Activated CD4-positive, alpha-beta T cell treated with anti-CD3 and anti-CD28 coated beads, Interleukin-2, amount 50 U/mL, for 48 hours (primary cell): ENCODE results near the gene RPL38.

ENCODE experiments used
- DNase-seq, 2 experiments: peaks; one replicate each; pipeline ENCODE4 v3.0.0-alpha.2; 2020

Gene RPL38

DNA sequence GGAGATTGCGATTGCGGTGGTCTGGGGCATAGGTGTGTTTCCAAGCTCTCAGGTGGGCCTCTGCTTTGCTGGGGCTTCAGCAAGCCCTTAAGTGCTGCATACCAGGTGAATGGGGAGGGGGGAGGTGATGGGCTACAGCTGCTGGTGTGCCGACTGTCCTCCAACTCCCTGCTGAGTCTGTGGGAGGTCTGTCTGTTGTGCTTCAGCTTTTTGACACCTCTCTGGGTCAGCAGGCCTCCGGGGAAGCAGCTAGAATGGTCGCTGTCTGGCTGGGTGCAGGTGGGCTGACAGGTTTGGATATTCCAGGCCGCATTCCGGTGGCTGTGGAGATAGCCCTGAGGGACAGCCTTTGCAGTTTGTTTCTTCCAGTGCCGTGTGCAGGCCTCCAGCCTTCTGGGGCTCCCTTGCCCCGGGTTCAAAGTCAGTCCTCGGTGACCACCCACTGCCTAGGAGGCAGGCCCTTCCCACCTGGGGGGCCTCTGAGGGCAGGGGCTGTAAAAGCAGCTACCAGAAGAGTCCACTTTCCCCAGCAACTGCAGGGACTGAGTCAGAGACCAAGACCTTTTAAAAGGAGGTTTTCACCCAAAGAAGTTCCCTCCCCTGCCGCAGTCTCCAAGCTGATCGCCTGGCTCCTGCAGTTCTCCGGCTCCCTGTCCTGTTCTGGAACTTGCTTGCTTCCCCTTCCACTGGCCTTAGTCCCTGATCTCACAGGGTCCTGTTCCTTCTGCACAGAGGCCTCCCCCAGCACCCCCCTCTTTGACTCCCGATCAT, 7.8 kb downstream of the RPL38 start:
- peak in 1 of 2 experiments; percentile 36 for DNase-seq

DNA sequence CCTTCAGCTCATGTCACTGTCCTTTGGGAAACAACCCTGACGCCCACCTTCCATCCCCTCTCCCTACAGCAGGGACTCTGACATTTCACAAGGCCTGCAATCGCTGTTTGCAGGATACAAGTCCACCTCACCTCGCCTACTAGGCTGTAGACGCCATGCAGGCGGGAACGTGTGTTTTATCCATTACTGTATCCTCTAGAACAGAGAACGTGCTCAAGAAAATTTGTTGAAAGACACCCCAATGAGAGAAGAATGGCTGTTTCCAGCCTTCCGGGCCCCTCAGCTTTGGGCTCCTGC, 8.4 kb downstream of the RPL38 start:
- DNase-seq = peak in 1 of 2 experiments; percentile 34

DNA sequence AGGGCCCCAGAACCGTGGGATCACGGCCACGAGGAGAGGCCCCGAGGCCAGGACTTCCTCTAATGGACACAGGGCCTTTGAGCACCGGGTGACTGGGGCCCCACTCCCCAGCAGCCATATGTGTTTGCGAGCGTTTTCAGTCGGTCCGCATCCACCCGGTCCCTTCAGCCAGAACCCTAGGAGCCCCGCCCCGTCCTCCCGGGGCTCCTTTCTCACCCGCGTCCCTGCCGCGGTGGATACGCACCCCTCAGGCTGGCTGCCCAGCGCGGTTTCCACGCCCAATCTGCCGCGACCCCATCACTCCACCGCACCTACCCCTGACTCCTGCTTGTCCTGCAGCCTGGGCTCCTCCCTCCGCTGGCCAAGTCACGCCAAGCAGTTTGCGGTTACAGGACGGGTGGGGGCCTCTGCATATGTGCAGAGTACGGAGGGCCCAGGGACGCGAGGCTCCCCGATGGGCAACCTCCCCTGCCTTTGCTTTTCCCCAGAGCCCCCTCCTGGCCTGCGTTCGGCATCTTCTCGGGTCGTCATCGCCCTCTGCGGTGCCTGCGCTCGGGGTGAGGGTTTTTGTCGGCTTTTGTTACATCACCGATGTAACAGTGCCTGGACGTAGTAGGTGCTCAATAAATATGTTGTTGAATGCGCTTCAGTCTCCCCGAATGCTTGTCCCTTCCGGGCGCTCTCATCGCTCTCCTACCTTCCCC, 8.9 kb downstream of the RPL38 start:
- peak; percentile 31 to 33 for DNase-seq

DNA sequence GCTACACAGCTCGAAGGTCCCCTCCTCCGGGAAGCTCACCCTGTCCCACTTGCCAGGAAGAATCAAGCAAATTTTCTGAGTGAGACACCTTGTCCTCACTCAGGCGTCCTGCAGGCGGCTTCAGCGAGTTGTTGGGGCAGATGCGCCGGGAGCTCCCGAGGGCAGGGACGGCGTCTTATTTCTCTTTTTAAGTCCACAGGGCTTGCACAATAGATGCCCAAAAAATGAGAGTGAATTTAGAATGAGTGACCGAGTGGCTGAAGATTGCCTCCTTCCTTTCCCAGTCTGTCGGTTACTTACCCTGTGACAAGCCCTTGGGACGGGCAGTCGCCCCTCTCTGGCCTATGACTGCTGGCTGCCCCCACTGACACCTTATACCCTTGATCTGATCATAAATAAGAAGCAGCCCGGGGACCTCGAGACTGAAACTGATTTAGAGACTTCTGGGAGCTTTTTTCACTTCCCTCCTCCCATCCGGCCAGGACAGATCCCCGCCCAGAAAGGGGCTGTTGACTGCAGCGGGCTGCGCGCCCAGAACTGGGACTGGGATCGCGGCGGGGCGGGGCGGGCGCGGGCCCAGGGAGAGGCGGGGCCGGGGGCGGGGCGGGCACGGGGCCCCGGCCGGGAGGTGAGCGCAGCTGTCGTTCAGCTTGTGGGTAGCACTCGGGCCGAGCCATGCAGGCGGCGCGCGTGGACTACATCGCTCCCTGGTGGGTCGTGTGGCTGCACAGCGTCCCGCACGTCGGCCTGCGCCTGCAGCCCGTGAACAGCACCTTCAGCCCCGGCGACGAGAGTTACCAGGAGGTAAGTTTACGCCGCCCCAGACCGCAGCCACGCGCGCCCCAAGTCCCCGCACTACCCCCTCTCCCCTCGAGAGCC, 9.7 kb downstream of the RPL38 start, which contains the start of gene TTYH2:
Gene TTYH2, plus strand, starts transcription at position 659 of the 879 bp plus-strand sequence. Its CDS starts 17 bp downstream, at position 676.
- peak; percentile 75 to 81 for DNase-seq

DNA sequence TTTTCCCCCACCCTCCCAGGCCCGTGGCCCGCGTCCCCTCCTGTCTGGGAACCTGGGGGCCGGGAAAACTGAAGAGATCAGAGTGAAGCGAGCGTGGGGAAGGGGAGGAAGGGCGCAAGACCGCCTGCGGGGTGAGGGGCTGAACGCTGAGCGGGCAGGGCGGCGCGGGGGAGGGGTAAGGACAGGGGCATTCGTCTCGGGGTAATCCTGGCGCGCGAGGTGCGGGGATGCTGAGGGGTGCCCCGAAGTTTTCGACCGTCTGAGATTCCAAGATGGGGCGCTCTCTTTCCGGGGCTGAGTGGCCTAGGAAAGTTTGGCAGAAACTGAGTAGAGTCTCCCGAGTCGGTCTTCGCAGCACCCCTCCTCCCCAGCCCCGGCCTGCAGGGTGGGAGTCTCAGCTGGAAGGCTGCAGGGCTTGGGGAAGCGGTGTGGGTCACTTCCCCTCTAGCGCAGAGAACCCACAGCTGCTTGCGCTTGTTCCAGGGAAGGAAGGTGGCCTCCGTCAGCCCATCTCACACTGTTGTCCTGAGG, 10.4 kb downstream of the RPL38 start:
- no peak for DNase-seq

DNA sequence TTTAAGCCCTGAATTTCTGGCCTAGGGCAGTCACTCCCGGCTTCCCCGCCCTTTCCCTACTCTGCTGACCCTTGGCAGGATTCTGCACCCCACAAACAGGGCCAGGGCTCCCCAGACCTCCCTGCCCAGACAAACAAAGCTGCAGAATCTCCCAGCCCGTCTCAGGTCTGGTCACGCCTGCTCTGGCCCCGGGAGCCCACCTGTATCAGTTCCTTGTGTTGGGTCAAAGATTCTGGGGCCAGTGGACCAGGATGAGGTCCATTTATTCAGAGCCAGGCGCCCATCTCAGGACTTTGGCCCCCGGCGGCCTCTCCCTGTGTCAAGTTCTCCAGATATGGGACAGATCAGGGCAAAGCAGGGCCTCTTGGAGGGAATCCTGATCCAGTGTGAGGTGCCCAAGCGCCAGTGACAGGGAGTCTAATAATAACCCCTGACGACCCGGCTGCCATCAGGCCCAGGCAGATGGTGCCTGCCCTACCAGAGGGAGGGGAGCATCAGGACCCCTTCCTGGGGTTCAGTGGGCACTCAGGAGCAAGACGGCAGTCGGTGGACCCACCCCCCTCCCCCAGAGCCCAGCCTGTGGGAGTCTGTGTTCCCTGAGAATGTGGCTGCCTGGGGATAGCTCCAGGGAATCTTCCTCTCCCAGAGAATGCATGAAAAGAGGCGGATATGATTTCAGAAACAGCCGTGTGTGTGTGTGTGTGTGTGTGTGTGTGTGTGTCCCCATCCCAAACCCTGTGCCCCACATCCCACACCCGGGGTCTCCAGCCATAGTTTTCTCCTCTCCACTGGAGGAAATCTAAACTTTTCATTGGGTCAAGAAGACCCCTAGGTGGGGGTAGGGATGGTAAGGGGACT, 11.2 kb downstream of the RPL38 start:
- no peak for DNase-seq

DNA sequence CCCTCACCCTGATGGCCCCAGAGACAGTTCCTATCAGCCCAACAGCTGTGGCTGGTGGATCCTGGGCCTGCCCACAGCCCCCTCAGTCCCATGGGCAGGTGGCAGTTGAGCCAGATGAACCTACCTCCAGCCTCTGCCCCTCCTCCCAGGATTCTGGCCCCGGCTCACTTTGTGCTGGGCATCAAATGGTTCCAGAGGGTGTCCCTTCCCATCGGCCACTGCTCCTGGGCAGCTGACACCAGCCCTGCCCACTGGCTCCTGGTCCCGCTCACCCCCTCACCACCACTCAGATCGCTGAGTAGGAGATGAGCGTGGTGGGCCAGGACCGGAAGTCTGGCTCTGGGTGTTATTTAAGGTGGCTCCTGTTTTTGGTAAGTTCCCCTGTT, 11.9 kb downstream of the RPL38 start:
- no peak for DNase-seq

DNA sequence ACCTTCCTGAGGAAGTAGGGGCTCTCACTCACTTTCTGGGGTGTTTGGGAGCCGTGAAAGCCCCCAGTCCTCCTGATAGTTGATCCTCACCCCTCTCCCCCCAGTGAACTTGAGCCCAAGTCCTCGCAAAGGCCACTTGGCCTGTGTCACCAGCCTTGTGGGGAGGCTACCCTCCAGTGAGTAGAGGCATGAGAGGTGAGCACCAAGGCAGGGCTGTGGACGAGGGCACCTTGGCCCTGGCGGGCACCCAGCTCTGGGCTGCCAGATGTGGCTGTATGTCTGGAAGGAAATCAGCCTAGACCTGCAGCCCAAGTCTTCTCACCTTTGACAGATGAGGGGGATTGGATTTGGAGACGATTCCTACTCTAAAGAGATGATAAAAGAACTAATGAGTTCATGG, 13.0 kb downstream of the RPL38 start:
- DNase-seq = no peak

DNA sequence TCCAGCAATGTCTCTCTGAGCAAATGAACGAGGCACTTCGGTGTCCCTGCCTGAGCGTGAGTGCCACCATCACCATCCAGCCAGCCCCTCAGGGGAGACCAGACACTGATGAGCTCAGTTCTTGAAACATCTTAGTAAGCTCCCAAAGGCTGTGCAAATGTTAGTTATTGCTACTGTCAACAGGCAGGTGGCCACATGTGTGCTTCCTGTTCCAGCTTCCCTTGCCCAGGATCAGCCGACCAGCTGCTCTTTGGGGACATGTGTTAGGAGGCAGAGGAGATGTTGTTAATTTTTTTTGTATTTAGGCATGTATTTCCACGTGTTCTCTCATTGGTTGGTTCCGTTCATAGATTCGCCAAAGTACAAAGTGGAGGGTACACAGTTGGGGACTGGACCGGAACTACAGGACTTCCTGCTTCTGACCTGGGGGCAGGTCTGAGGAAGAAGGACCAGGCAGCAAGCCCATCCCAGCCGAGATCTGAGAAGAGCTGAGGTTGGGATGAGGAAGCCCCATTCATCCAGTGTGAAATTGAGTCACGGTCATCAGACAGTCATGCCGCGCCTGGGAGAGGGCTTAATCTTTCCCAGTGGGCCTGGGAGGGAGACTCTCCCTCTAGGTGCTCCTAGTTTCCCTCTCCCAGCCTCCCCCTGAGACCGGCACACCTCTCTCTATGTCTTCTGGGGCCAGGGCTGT, 13.7 kb downstream of the RPL38 start:
- no peak for DNase-seq

DNA sequence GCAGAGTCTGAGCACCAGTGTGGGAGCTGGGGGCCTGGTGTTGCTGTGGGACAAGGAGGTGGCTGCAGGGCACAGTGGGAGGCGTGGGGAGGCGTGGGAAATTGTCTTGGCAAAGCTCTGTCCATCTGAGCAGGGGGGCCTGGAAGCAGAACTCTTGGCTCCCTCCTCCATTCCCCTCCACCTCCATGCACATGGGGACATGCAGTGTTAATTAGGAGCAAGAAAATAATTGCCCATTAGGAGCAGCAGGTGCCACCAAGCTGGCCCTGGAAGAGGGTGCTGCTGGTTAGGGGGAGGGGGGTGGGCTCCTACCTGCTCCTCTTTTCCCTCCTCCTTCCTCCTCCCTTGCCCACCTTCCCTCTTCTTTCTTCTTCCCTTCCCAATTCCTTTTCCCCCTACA, 14.4 kb downstream of the RPL38 start:
- DNase-seq = no peak

DNA sequence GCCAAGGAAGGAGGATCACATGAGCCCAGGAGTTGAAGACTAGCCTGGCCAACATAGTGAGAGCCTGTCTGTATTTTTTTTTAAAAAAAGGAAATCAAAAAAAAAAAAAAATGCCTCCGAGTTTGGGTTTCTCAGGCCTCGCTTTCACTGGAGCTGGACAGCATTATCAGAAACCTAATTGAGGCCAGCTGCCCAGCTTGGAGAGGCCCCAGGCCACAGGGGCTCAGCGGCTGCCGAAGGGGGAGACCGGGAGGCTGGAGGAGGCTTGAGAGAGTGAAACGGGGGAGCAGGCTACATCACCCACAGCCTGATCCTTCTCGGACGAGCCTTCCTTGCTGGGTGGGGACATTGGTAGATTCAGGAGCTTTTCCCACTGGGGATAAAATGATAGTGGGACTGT, 15.0 kb downstream of the RPL38 start:
- DNase-seq = no peak

DNA sequence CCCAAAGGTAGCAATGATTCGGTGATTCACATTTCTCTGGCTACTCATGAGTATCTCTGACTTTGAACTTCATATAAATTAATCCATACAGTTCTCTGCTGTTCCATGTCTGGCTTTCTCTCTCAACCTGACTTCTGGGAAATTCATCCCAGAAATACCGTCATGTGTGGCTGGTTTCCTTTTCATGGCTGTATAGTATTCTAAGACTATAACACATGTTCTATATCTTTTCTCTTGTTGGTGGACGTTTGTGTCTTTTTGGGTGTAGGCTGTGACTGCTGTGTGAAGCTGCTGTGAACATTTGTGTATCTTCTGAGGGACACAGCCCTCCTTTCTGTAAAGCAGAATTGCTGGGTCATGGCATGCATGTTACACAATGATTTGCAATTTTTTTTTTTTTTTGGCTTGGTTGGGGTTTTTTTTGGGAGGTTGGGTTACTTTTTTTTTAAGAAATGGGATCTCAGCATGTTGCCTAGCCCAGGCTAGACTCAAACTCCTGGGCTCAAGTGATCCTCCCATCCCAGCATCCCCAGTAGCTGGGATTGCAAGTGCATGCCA, 16.2 kb downstream of the RPL38 start:
- no peak for DNase-seq

DNA sequence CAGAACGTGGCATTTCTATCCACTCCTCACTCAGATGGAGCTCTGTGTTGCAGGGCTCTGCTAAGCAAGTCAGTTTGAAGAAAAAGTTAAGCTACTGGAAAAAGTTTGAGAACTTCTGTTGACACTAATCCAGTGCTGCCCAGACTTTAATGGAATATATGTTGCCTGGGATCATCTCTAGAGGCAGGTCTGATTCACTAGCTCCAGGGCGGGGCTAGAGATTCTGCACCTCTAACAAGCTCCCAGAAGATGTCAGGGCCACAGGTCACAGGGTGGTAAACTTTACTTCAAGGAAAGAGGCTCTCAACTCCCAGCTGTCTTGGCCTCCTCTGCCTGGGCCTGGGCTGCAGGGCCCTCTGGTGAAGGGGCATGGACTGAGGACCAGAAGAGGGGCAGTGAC, 16.7 kb downstream of the RPL38 start:
- no peak for DNase-seq

DNA sequence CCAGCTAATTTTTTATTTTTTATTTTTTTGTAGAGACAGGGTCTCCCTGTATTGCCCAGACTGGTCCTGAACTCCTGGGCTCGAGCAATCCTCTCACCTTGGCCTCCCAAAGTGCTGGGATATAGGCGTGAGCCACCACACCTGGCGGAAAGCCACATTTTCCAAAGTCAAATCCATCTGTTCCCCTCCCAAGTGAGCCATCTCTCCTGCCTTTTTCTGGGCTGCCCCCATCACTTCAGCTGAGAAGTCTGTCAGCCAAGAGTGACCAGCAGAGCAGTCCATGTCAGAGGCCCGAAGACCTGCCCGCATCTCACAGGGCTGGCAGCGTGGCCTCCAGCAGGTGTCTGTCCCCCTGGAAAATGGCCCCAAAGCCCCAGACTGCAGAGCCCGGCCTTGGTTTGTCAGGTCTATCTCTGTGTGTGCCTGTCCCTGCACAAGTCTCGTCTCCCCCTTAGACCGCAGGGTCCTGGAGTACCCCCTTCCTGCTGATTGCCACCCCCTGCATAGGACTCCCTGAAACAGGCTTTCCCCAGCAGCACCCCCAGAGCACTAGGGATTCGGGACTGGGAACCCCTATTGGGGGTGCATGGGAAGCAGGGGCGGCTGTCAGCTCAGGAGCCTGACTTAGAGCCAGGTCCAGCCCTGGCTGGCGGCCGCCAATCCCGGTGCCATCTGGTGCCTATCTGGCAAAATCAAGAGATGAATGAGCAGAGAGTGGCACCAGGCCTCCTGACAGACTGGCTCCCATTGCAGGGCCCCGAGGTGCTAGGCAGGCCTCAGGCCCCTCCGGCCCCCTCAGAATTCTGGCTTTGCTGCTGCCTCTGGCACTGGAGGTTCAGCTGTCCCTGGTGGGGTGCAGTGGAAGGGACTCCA, 17.7 kb downstream of the RPL38 start:
- DNase-seq = no peak

DNA sequence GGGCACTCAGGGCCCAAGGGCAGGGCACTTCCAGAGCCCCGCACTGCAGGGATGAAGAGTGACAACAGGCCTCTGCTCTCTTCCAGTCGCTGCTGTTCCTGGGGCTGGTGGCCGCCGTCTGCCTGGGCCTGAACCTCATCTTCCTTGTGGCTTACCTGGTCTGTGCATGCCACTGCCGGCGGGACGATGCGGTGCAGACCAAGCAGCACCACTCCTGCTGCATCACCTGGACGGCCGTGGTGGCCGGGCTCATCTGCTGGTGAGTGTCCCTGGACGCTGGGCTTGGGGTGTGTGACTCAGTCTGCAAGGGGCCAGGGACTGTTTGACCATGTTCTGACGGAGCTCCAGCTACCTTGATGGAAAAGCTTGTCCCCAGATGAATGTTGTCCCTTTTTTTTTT, 18.9 kb downstream of the RPL38 start:
- DNase-seq = no peak

DNA sequence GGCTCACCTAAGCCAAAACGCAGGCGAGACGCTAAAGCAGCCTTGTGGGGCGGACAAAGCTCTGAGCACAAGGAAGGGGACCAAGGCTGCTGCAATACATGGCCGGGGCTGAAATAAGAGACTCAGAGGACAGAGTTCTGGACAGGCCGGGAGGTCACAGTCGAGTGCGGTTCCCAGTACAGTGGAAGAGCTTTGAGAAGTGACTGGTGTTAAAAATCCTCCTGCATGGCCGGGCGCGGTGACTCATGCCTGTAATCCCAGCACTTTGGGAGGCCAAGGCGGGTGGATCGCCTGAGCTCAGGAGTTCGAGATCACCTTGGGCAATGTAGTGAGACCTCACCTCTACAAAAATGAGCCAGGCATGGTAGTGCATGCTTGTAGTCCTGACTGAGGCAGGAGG, 20.4 kb downstream of the RPL38 start:
- no peak for DNase-seq

DNA sequence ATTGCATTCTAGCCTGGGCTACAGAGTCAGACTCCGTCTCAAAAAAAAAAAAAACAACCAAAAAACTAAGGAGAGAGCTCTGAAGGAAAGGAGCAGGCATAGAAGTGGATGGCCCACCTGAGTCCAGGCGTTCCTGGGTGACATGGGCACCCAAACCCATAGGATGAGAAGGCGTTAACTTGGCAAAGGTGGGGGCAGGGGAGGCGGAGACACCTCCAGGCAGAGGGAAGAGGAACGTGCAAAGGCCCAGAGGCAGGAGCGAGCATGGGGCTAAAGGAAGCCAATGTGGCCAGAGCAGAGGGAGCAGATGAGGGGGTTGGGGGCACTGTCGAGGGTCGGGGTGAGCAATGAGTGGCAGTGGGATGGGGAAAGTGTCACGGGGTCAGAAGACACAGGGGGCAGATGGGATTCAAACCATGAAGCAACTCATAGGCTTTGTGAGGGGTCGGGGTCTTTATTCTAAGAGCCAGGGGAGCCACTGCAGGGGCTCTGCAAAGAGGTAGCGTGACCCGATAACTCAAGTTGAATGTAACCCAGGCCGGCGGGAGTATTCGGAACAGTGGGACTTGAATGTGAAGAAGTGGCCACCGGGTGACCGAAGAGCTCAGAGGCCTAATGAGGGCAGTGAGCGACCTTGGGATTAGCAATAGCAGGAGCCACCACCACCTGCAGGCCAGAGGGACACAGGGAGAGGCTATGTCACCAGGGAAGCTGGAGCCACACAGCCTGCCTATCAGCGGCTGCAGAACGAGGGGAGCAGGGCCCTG, 21.7 kb downstream of the RPL38 start:
- DNase-seq = no peak

DNA sequence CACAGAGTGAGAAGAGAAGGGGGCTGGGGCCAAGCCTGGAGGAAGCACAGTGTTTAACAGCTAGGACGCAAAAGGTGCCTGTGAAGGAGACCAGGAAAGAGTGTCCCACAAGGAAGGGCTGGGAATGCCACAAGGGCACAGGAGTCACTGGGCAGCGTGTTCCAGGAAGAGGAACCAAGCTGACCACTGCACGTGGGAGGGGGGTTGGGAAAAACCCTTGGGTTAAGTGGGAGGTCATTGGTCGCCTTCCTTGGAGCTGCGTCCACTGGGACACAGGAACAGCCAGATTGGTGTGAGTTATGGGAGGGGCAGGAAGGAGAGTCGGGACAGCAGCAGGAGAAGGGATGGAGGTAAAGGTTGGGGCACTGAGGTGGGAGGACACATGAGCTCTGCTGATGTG, 22.8 kb downstream of the RPL38 start:
- DNase-seq = no peak

DNA sequence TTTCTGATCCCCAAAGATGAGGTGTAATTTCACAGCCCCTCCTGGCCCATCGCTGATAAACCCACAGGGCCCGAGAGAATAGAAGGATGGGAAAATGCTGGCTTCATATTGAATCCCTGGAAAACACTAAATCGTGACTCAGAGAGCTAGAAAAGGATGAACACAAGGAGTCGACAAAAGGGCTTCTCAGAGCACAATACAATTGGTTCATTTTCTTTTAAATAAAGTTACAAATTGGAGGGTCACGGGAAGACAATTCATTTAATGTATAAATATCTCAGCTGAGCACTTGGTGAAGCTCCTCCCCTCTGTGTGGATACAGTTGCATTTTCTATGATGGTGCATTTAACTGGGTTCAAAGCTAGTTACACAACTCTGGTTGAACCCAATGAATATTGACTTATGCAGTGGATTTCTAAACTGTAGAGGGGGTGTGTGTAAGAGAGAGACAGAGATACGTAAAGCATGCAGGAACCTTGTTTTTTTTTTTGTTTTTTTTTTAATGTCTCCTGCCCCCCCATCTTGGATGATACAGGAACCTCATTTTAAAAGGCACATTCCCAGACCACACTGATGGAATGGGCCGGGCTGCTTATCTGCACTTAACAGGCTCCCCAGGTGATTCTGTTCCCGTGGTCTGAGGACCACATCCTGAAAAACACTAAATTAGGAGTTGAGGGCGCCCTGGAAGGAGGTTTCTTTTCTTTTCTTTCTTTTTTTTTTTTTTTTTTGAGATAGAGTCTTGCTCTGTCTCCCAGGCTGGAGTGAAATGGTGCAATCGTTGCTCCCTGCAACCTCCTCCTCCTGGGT, 24.0 kb downstream of the RPL38 start:
- DNase-seq = no peak
